A549 (cell line): ENCODE data around the gene PARD6G.
"Not testable (repeated sequence)": the region's sequence is repeated elsewhere in the genome, so short reads cannot be mapped to it uniquely, and the experiment has no call there.

Experiments used
- BHLHE40 ChIP-seq: IDR thresholded peaks from 2 replicates; pipeline ENCODE4 v1.6.1; 2012; ENCODE audit warnings: low read depth, low read length, inconsistent platforms
- POLR2AphosphoS2 ChIP-seq: conservative IDR thresholded peaks from 2 replicates; pipeline ENCODE4 v1.6.1; 2012; ENCODE audit warnings: low read length, improper control_type of control experiment, inconsistent platforms

GRCh38 chr18:80257579-80258543, 10.5 kb upstream of the PARD6G start:
- TF ChIP-seq POLR2AphosphoS2, BHLHE40: not testable (repeated sequence)
